Karpas-422 (cell line): ENCODE results near the gene HNRNPR. TPM values are rescaled to one million over a fixed set of nuclear protein-coding genes. Genes with fewer than 3 reads are reported as not detected.

ENCODE experiments used
- DNase-seq: peaks from one replicate; pipeline ENCODE4 v3.0.0-alpha.2; 2015
- H2AFZ ChIP-seq: fragments of 200-600 bp; sonication (generic); 2 replicates; pipeline ENCODE4 v1.6.1; 2014; ENCODE audit warnings: antibody characterized with exemption, low read length, mixed read lengths
- H3K27ac ChIP-seq: fragments of 200-600 bp; sonication (generic); 2 replicates; pipeline ENCODE4 v1.5.1; 2014; ENCODE audit warnings: mild to moderate bottlenecking, low read length, moderate library complexity
- H3K27me3 ChIP-seq: fragments of 200-600 bp; sonication (generic); 2 replicates; pipeline ENCODE4 v1.6.1; 2014; ENCODE audit warnings: low read length, mixed read lengths
- H3K36me3 ChIP-seq: fragments of 200-600 bp; sonication (generic); 2 replicates; pipeline ENCODE4 v1.6.1; 2014; ENCODE audit warnings: low read length, mixed read lengths; ENCODE audit not compliant: insufficient read depth
- H3K4me1 ChIP-seq: fragments of 200-600 bp; sonication (generic); 2 replicates; pipeline ENCODE4 v1.6.1; 2014; ENCODE audit warnings: mild to moderate bottlenecking, low read length, mixed read lengths
- H3K4me2 ChIP-seq: fragments of 200-600 bp; sonication (generic); 2 replicates; pipeline ENCODE4 v1.6.1; 2014; ENCODE audit warnings: low read length, low read depth, mild to moderate bottlenecking; ENCODE audit not compliant: poor library complexity, severe bottlenecking
- H3K4me3 ChIP-seq: fragments of 200-600 bp; sonication (generic); 2 replicates; pipeline ENCODE4 v1.5.1; 2014; ENCODE audit warnings: mild to moderate bottlenecking, antibody characterized with exemption, low read length, mixed read lengths
- H3K79me2 ChIP-seq: fragments of 200-600 bp; sonication (generic); 2 replicates; pipeline ENCODE4 v1.6.1; 2014; ENCODE audit warnings: mild to moderate bottlenecking, low read length, mixed read lengths
- H3K9ac ChIP-seq: fragments of 200-600 bp; sonication (generic); 2 replicates; pipeline ENCODE4 v1.6.0; 2014; ENCODE audit warnings: low read length
- H3K9me2 ChIP-seq: fragments of 200-600 bp; sonication (generic), shearing (Covaris generic); replicated peaks from 2 replicates; pipeline ENCODE4 v1.6.0; 2014; ENCODE audit warnings: mild to moderate bottlenecking, low read length, moderate library complexity; ENCODE audit not compliant: insufficient read depth
- H3K9me3 ChIP-seq: fragments of 300-700, 200-600 bp; sonication (generic); 2 replicates; pipeline ENCODE4 v1.6.1; 2014; ENCODE audit warnings: low read length, mixed read lengths
- H4K20me1 ChIP-seq: fragments of 200-600 bp; sonication (generic); 2 replicates; pipeline ENCODE4 v1.6.1; 2014; ENCODE audit warnings: mild to moderate bottlenecking, antibody characterized with exemption, low read length, low read depth; ENCODE audit not compliant: insufficient read depth
- total RNA-seq: library from RNA; depleted of rRNA; stranded (reverse); fragments of >200 nt; shearing (Covaris generic); gene quantifications from 2 replicates; pipeline ENCODE4 v1.2.3, GENCODE V29; 2014; ENCODE audit warnings: low replicate concordance

HNRNPR gene
- total RNA-seq, 1 experiment from 2014 or later: 120 TPM

- H4K20me1 ChIP-seq: 0 out of 2 replicates have a peak, but pooled peaks cover 5% of the 10 kb centered on the region
- H3K79me2 ChIP-seq: peaks cover 24% of the 10 kb centered on the region
- H3K27ac ChIP-seq: no peak overlapping the region
- peaks cover 33% of the 10 kb centered on the region for H3K9me3 ChIP-seq
- no peak for DNase-seq
- peaks cover 21% of the 10 kb centered on the region for H3K4me1 ChIP-seq
- peaks cover 48% of the 10 kb centered on the region for H3K36me3 ChIP-seq
- H3K4me3 ChIP-seq: no peak overlapping the region
- no peaks in the 10 kb centered on the region for H3K9me2 ChIP-seq
- no peak overlapping the region for H3K4me2 ChIP-seq
- H3K9ac ChIP-seq: no peak overlapping the region
- no peaks in the 10 kb centered on the region for H3K27me3 ChIP-seq
- H2AFZ ChIP-seq: no peak overlapping the region
These were observed 22.1 kb upstream of the HNRNPR start for GRCh38 chr1:23366146-23366545.

- Histone ChIP-seq H2AFZ (no peak overlapping the region), H3K27ac (no peak overlapping the region), H3K4me2 (no peak overlapping the region), H3K27me3 (no peaks in the 10 kb centered on the region), H3K79me2 (peaks cover 11% of the 10 kb centered on the region), H3K9me2 (no peaks in the 10 kb centered on the region), H3K36me3 (peaks cover 65% of the 10 kb centered on the region), H3K4me1 (peaks cover 5% of the 10 kb centered on the region), H3K9me3 (peaks cover 45% of the 10 kb centered on the region), H3K4me3 (no peak overlapping the region), H4K20me1 (no peaks in the 10 kb centered on the region), H3K9ac (no peak overlapping the region)
- DNase-seq: no peak
These were observed 18.2 kb upstream of the HNRNPR start for GRCh38 chr1:23362218-23362713.

- no peak overlapping the region for H3K4me2 ChIP-seq
- H4K20me1 ChIP-seq: no peaks in the 10 kb centered on the region
- no peaks in the 10 kb centered on the region for H3K4me1 ChIP-seq
- H3K9me2 ChIP-seq: no peaks in the 10 kb centered on the region
- no peaks in the 10 kb centered on the region for H3K79me2 ChIP-seq
- DNase-seq: no peak
- peaks cover 32% of the 10 kb centered on the region for H3K9me3 ChIP-seq
- no peaks in the 10 kb centered on the region for H3K27me3 ChIP-seq
- H3K9ac ChIP-seq: no peak overlapping the region
- H2AFZ ChIP-seq: no peak overlapping the region
- H3K27ac ChIP-seq: no peak overlapping the region
- H3K36me3 ChIP-seq: peaks cover 39% of the 10 kb centered on the region
- no peak overlapping the region for H3K4me3 ChIP-seq
These were observed 14.3 kb upstream of the HNRNPR start for GRCh38 chr1:23358310-23358875.

- H4K20me1 ChIP-seq: no peaks in the 10 kb centered on the region
- H3K4me2 ChIP-seq: no peak overlapping the region
- no peaks in the 10 kb centered on the region for H3K9me2 ChIP-seq
- H3K36me3 ChIP-seq: peaks cover 29% of the 10 kb centered on the region
- no peak overlapping the region for H2AFZ ChIP-seq
- H3K9me3 ChIP-seq: peaks cover 24% of the 10 kb centered on the region
- no peak overlapping the region for H3K4me3 ChIP-seq
- no peak overlapping the region for H3K9ac ChIP-seq
- no peaks in the 10 kb centered on the region for H3K79me2 ChIP-seq
- no peaks in the 10 kb centered on the region for H3K27me3 ChIP-seq
- no peak for DNase-seq
- no peaks in the 10 kb centered on the region for H3K4me1 ChIP-seq
- H3K27ac ChIP-seq: no peak overlapping the region
These were observed 13.2 kb upstream of the HNRNPR start for GRCh38 chr1:23357138-23357908.

- Histone ChIP-seq H4K20me1 (no peaks in the 10 kb centered on the region), H3K9me2 (no peaks in the 10 kb centered on the region), H3K79me2 (no peaks in the 10 kb centered on the region), H3K27ac (no peak overlapping the region), H3K9me3 (peaks cover 17% of the 10 kb centered on the region), H3K36me3 (peaks cover 22% of the 10 kb centered on the region), H3K4me2 (no peak overlapping the region), H2AFZ (no peak overlapping the region), H3K9ac (no peak overlapping the region), H3K27me3 (no peaks in the 10 kb centered on the region), H3K4me1 (no peaks in the 10 kb centered on the region), H3K4me3 (no peak overlapping the region)
- no peak for DNase-seq
These were observed 12.5 kb upstream of the HNRNPR start for GRCh38 chr1:23356471-23357137.

- Histone ChIP-seq H3K4me2 (no peak overlapping the region), H2AFZ (no peak overlapping the region), H3K9me2 (no peaks in the 10 kb centered on the region), H3K79me2 (no peaks in the 10 kb centered on the region), H3K4me3 (no peak overlapping the region), H3K27me3 (no peaks in the 10 kb centered on the region), H3K4me1 (no peaks in the 10 kb centered on the region), H3K9ac (no peak overlapping the region), H3K9me3 (no peaks in the 10 kb centered on the region), H3K27ac (no peak overlapping the region), H4K20me1 (no peaks in the 10 kb centered on the region), H3K36me3 (no peaks in the 10 kb centered on the region; the same call in 1 of the 2 replicates)
- no peak for DNase-seq
These were observed 10.2 kb upstream of the HNRNPR start for GRCh38 chr1:23354245-23354644.

- no peaks in the 10 kb centered on the region for H3K79me2 ChIP-seq
- H3K4me1 ChIP-seq: no peaks in the 10 kb centered on the region
- no peaks in the 10 kb centered on the region for H3K9me3 ChIP-seq
- H3K4me2 ChIP-seq: no peak overlapping the region
- H2AFZ ChIP-seq: no peak overlapping the region
- H3K9me2 ChIP-seq: no peaks in the 10 kb centered on the region
- no peak overlapping the region for H3K4me3 ChIP-seq
- H3K9ac ChIP-seq: no peak overlapping the region
- H3K36me3 ChIP-seq: no peaks in the 10 kb centered on the region
- H3K27me3 ChIP-seq: no peaks in the 10 kb centered on the region
- no peak for DNase-seq
- no peak overlapping the region for H3K27ac ChIP-seq
- no peaks in the 10 kb centered on the region for H4K20me1 ChIP-seq
These were observed 8.1 kb upstream of the HNRNPR start for GRCh38 chr1:23352096-23352695.

- H3K79me2 ChIP-seq: peaks cover 31% of the 10 kb centered on the region
- H3K4me3 ChIP-seq: no peak overlapping the region
- no peaks in the 10 kb centered on the region for H3K27me3 ChIP-seq
- H4K20me1 ChIP-seq: peaks cover 27% of the 10 kb centered on the region
- no peaks in the 10 kb centered on the region for H3K9me2 ChIP-seq
- DNase-seq: no peak
- peaks cover 5% of the 10 kb centered on the region; the same call in 1 of the 2 replicates for H3K36me3 ChIP-seq
- H3K9me3 ChIP-seq: no peaks in the 10 kb centered on the region
- H3K4me1 ChIP-seq: peaks cover 27% of the 10 kb centered on the region
- H3K27ac ChIP-seq: no peak overlapping the region
- no peak overlapping the region for H2AFZ ChIP-seq
- no peak overlapping the region for H3K4me2 ChIP-seq
- no peak overlapping the region for H3K9ac ChIP-seq
These were observed 1.8 kb upstream of the HNRNPR start for GRCh38 chr1:23345920-23346319.
